ENCODE results near the gene MYOZ2.
"Not testable (repeated sequence)": the region's sequence is repeated elsewhere in the genome, so short reads cannot be mapped to it uniquely, and the experiment has no call there.

Gene MYOZ2

GRCh38 chr4:119128148-119128547 is 7.5 kb upstream of the MYOZ2 start:
- no peak for DNase-seq (ENCODE audit: low read depth)

- peak; percentile 70 for DNase-seq (ENCODE audit: low read depth)
Measured at GRCh38 chr4:119130365-119131065, 5.1 kb upstream of the MYOZ2 start.

GRCh38 chr4:119131164-119131563 is 4.5 kb upstream of the MYOZ2 start:
- no peak for DNase-seq (ENCODE audit: low read depth)

- DNase-seq (ENCODE audit: low read depth) = no peak
Measured at GRCh38 chr4:119132306-119132705, 3.3 kb upstream of the MYOZ2 start.

GRCh38 chr4:119136546-119136945 is 914 bp downstream of the MYOZ2 start:
- DNase-seq (ENCODE audit: low read depth) = peak; percentile 74

GRCh38 chr4:119138046-119138445 is 2.4 kb downstream of the MYOZ2 start:
- peak; percentile 84 for DNase-seq (ENCODE audit: low read depth)

GRCh38 chr4:119139311-119139710 is 3.7 kb downstream of the MYOZ2 start:
- DNase-seq (ENCODE audit: low read depth) = peak; percentile 75

- DNase-seq (ENCODE audit: low read depth) = peak; percentile 25
Measured at GRCh38 chr4:119139822-119140252, 4.2 kb downstream of the MYOZ2 start.

GRCh38 chr4:119141283-119141682 is 5.7 kb downstream of the MYOZ2 start:
- DNase-seq (ENCODE audit: low read depth) = not testable (repeated sequence)

- DNase-seq (ENCODE audit: low read depth) = no peak
Measured at GRCh38 chr4:119142833-119143232, 7.2 kb downstream of the MYOZ2 start.

- peak; percentile 17 for DNase-seq (ENCODE audit: low read depth)
Measured at GRCh38 chr4:119143341-119143740, 7.7 kb downstream of the MYOZ2 start.

- no peak for DNase-seq (ENCODE audit: low read depth)
Measured at GRCh38 chr4:119149110-119149509, 13.5 kb downstream of the MYOZ2 start.

- DNase-seq (ENCODE audit: low read depth) = no peak
Measured at GRCh38 chr4:119151161-119151560, 15.5 kb downstream of the MYOZ2 start.

- DNase-seq (ENCODE audit: low read depth) = no peak
Measured at GRCh38 chr4:119152741-119153140, 17.1 kb downstream of the MYOZ2 start.

GRCh38 chr4:119162174-119162573 is 26.5 kb downstream of the MYOZ2 start:
- DNase-seq (ENCODE audit: low read depth) = no peak

GRCh38 chr4:119165767-119166166 is 30.1 kb downstream of the MYOZ2 start:
- DNase-seq (ENCODE audit: low read depth) = no peak

GRCh38 chr4:119170195-119170594 is 34.6 kb downstream of the MYOZ2 start:
- no peak for DNase-seq (ENCODE audit: low read depth)

GRCh38 chr4:119172223-119172622 is 36.6 kb downstream of the MYOZ2 start:
- no peak for DNase-seq (ENCODE audit: low read depth)

GRCh38 chr4:119173729-119174361 is 38.2 kb downstream of the MYOZ2 start:
- not testable (repeated sequence) for DNase-seq (ENCODE audit: low read depth)

GRCh38 chr4:119179011-119179410 is 43.4 kb downstream of the MYOZ2 start:
- DNase-seq (ENCODE audit: low read depth) = no peak

- DNase-seq (ENCODE audit: low read depth) = no peak
Measured at GRCh38 chr4:119184128-119184527, 48.5 kb downstream of the MYOZ2 start.

- peak; percentile 73 for DNase-seq (ENCODE audit: low read depth)
Measured at GRCh38 chr4:119189638-119190037, 54.0 kb downstream of the MYOZ2 start.

GRCh38 chr4:119190354-119190753 is 54.7 kb downstream of the MYOZ2 start:
- no peak for DNase-seq (ENCODE audit: low read depth)

- no peak for DNase-seq (ENCODE audit: low read depth)
Measured at GRCh38 chr4:119191505-119191904, 55.9 kb downstream of the MYOZ2 start.

Data from iris pigment epithelial cell (primary cell).